ENCODE measurements around the gene SUGP2.

DNA sequence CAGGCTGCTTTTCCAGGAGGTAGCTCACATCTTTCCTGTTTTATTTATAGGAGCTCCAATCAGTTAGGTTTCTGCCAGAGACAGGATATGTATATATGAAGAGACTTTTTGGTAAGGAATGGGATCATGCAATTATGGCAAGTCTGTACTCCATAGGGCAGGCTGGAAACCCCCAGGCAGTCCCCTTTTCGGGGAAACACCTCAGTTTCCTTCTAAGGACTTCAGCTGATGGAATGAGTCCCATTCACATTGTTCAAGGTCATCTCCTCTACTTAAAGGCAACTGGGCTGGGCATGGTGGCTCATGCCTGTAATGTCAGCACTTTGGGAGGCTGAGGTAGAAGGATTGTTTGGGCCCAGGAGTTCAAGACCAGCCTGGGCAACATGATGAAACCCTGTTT, 19.6 kb upstream of the SUGP2 start:
- TF ChIP-seq EZH2 (IDR thresholded peaks at IDR 0.05; ENCODE audit: low read length) = no peak
- TF ChIP-seq, protein P1, sequence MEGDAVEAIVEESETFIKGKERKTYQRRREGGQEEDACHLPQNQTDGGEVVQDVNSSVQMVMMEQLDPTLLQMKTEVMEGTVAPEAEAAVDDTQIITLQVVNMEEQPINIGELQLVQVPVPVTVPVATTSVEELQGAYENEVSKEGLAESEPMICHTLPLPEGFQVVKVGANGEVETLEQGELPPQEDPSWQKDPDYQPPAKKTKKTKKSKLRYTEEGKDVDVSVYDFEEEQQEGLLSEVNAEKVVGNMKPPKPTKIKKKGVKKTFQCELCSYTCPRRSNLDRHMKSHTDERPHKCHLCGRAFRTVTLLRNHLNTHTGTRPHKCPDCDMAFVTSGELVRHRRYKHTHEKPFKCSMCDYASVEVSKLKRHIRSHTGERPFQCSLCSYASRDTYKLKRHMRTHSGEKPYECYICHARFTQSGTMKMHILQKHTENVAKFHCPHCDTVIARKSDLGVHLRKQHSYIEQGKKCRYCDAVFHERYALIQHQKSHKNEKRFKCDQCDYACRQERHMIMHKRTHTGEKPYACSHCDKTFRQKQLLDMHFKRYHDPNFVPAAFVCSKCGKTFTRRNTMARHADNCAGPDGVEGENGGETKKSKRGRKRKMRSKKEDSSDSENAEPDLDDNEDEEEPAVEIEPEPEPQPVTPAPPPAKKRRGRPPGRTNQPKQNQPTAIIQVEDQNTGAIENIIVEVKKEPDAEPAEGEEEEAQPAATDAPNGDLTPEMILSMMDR (optimal IDR thresholded peaks at IDR 0.05 in 1 of 3, IDR thresholded peaks at IDR 0.05 in 1 of 3, conservative IDR thresholded peaks at IDR 0.05 in 1 of 3; ENCODE audit: extremely low read depth in 1 of 3, insufficient read depth in 2 of 3, low read length in 3 of 3) = no peak

Measured in keratinocyte (primary cell).